ENCODE data around the gene NECAB3. TPM values are rescaled to one million over a fixed set of nuclear protein-coding genes. Genes with fewer than 3 reads are reported as not detected.

NECAB3 gene
- total and polyA plus RNA-seq, 2 of the 13 experiments (the other 11 are each of a cell fraction or from before 2014, with no cell fraction given) = 61.5 to 65.5 TPM

DNA sequence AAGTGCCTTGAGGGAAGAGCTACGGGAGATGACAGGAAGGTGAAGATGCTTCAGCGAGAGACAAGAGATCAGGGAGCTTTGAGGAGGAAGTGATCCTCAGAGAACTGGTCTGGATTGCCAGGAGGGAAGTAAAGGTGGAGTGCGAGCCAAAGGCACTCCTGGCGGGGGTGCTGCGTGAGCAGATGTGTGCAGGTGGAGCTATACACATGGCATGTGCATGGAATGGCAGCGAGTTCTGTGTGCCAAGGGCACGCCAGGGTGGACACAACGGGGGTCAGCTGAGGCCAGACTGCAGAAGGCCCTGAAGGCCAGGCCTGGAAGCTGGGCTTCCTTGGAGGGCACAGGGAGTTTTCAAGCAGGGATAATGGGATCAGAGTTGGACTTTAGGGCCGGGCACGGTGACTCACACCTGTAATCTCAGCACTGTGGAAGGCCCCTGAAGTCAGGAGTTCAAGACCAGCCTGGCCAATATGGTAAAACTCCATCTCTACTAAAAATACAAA lies 39.7 kb upstream of the NECAB3 start:
- no peak overlapping the region for H3K4me2 ChIP-seq (ENCODE audit: low read depth, low read length)
- no peak overlapping the region for H3K27ac ChIP-seq (ENCODE audit: extremely low read length, insufficient read depth, low read length)
- H2AFZ ChIP-seq (ENCODE audit: low read length) = no peak overlapping the region
- ChIA-PET POLR2A (no interaction called here), CTCF (ENCODE audit: low intra/inter-chr PET ratio, low total read pairs) (no interaction called here)
- peaks cover 73% of the 10 kb centered on the region for H3K4me1 ChIP-seq (ENCODE audit: insufficient read depth, low read length)
- DNase-seq (ENCODE audit: low spot score) = no peak
- intact Hi-C loops (cut with micrococcal nuclease; ENCODE audit: unreplicated experiment) = no loop called here
- H3K9me3 ChIP-seq (ENCODE audit: low read length) = no peaks in the 10 kb centered on the region
- BruUV-seq (replicated peaks) = no TSS peak
- no peak overlapping the region for H3K4me3 ChIP-seq (replicated peaks in 1 of 3; ENCODE audit: insufficient read depth in 1 of 3, low read depth in 2 of 3, low read length in 3 of 3)
- H3K36me3 ChIP-seq (replicated peaks in 1 of 2; ENCODE audit: control insufficient read depth in 1 of 2, insufficient read depth in 2 of 2, low read length in 2 of 2) = no peaks in the 10 kb centered on the region
- 38% methylated on average over 10 of the region's 10 CpGs for WGBS (ENCODE audit: low lambda C conversion rate)
- no peak overlapping the region for H3K9ac ChIP-seq (ENCODE audit: insufficient read depth, low read depth, low read length)
- FAIRE-seq = no peak
- peaks cover 2 to 4% of the 10 kb centered on the region in 2 experiments; a peak in 2 of 5 replicates for H3K27me3 ChIP-seq (ENCODE audit: control insufficient read depth in 1 of 2, insufficient read depth in 2 of 2, low read length in 2 of 2)
- H4K20me1 ChIP-seq (ENCODE audit: insufficient read depth, low read length) = no peaks in the 10 kb centered on the region
- ATAC-seq = no peak
- in situ Hi-C loops (cut with HindIII; ENCODE audit: extremely low pct_ligation_motif_present, low pct_unique_long_range_greater_than_20kb) = no loop called here
- H3K79me2 ChIP-seq (ENCODE audit: insufficient read depth, low read length) = no peaks in the 10 kb centered on the region
- TF ChIP-seq RARA (CRISPR knock-in tag; IDR thresholded peaks at IDR 0.05) (0 out of 2 replicates have a peak, but pooled peaks have one; percentile 8), RNF219 (CRISPR knock-in tag; IDR thresholded peaks at IDR 0.05) (no peak), SP4 (CRISPR knock-in tag; IDR thresholded peaks at IDR 0.05) (0 out of 2 replicates have a peak, but pooled peaks have one; percentile 23), YY1 (IDR thresholded peaks at IDR 0.05; ENCODE audit: insufficient read depth, insufficient replicate concordance, low read depth, low read length) (no peak), ZBTB44 (CRISPR knock-in tag; IDR thresholded peaks at IDR 0.05) (no peak), ZNF770 (CRISPR knock-in tag; IDR thresholded peaks at IDR 0.05) (no peak), DNMT3B (CRISPR knock-in tag; conservative IDR thresholded peaks at IDR 0.05) (no peak), ZNF567 (CRISPR knock-in tag; IDR thresholded peaks at IDR 0.05; ENCODE audit: borderline replicate concordance) (no peak), ZSCAN12 (CRISPR knock-in tag; IDR thresholded peaks at IDR 0.05) (no peak), ZBTB26 (CRISPR knock-in tag; IDR thresholded peaks at IDR 0.05; ENCODE audit: borderline replicate concordance) (no peak), MED8 (CRISPR knock-in tag; IDR thresholded peaks at IDR 0.05; ENCODE audit: insufficient replicate concordance) (no peak), ATRX (CRISPR knock-in tag; IDR thresholded peaks at IDR 0.05; ENCODE audit: borderline replicate concordance) (no peak)
- TF ChIP-seq, protein P1, sequence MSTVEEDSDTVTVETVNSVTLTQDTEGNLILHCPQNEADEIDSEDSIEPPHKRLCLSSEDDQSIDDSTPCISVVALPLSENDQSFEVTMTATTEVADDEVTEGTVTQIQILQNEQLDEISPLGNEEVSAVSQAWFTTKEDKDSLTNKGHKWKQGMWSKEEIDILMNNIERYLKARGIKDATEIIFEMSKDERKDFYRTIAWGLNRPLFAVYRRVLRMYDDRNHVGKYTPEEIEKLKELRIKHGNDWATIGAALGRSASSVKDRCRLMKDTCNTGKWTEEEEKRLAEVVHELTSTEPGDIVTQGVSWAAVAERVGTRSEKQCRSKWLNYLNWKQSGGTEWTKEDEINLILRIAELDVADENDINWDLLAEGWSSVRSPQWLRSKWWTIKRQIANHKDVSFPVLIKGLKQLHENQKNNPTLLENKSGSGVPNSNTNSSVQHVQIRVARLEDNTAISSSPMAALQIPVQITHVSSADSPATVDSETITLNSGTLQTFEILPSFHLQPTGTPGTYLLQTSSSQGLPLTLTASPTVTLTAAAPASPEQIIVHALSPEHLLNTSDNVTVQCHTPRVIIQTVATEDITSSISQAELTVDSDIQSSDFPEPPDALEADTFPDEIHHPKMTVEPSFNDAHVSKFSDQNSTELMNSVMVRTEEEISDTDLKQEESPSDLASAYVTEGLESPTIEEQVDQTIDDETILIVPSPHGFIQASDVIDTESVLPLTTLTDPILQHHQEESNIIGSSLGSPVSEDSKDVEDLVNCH (CRISPR knock-in tag; IDR thresholded peaks at IDR 0.05) = no peak
